HG03280 (cell line): ENCODE results near the gene TSTD2.
"Not testable (repeated sequence)": the region's sequence is repeated elsewhere in the genome, so short reads cannot be mapped to it uniquely, and the experiment has no call there.

Experiments used
- ATAC-seq: cut with Tn5 transposase; IDR thresholded peaks from one replicate; pipeline ENCODE4 v1.9.1; 2021; ENCODE audit warnings: mild to moderate bottlenecking, moderate library complexity; ENCODE audit not compliant: unreplicated experiment

TSTD2 gene

GRCh38 chr9:97632248-97632984 is 752 bp downstream of the TSTD2 start:
- ATAC-seq, result peak; percentile 18

DNA sequence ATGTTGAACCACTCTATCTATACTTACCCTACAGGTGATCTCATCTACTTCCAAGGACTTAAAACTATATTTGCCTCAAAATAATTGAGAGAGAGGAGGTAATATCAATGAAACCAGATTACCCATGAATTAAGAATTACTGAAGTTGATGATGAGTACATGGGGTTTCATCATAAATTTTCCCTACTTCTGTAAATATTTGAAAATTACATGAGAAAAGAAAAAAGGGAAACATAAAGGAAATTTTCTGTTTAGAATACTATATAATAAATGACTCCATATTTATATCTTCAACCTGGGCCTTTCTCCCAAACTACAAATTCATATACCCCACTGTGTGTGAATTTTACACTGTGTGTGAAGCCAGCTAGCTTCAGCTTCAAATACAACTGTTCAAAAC is 2.6 kb downstream of the TSTD2 start:
- ATAC-seq, result no peak

DNA sequence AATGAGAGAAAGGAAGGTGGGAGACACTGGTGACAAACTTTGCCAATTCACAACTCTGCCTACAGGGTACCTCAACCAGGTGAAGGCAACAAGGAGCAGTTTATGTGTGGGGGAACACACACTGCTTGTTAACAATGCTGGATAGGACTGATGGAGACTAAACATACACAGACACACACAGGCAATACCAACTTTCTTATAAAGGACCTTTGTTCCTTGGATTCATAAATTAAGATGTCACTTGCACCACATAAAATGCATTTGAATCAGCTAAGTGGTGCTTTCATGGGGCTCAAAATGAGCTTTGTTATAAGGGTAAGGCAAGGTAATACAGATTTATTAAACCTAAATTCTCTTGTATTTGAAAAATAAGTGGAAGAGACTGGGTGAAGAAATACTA is 4.0 kb downstream of the TSTD2 start:
- ATAC-seq, result no peak

DNA sequence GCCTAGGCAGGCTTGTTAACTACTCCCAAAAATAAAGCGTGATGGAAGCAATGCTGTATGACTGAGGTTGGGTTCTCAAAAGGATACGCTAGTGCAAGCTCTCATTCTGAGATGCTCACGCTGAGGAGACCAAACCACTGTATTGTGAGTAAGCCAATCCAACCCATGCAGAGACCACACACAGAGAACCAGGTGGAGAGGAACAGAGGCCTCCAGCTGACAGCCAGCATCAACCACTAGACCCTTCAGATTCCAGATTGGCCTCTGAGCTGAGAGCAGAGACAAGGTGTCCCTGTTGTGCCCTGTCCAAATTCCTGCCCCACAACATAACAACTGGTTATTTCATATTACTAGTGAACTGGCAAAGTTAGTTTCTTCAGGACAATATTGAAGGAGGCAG is 4.5 kb downstream of the TSTD2 start:
- no peak for ATAC-seq

- no peak for ATAC-seq
These were observed 5.5 kb downstream of the TSTD2 start for GRCh38 chr9:97627624-97628023.

GRCh38 chr9:97625620-97626019 is 7.5 kb downstream of the TSTD2 start:
- ATAC-seq, result no peak

GRCh38 chr9:97623946-97624345 is 9.2 kb downstream of the TSTD2 start:
- ATAC-seq, result no peak

GRCh38 chr9:97622483-97622882 is 10.7 kb downstream of the TSTD2 start:
- not testable (repeated sequence) for ATAC-seq

GRCh38 chr9:97620063-97620462 is 13.1 kb downstream of the TSTD2 start:
- not testable (repeated sequence) for ATAC-seq

GRCh38 chr9:97617939-97618416 is 15.2 kb downstream of the TSTD2 start:
- no peak for ATAC-seq

GRCh38 chr9:97615439-97616072 is 17.6 kb downstream of the TSTD2 start:
- no peak for ATAC-seq

GRCh38 chr9:97604901-97605645 is 28.1 kb downstream of the TSTD2 start:
- ATAC-seq, result no peak

DNA sequence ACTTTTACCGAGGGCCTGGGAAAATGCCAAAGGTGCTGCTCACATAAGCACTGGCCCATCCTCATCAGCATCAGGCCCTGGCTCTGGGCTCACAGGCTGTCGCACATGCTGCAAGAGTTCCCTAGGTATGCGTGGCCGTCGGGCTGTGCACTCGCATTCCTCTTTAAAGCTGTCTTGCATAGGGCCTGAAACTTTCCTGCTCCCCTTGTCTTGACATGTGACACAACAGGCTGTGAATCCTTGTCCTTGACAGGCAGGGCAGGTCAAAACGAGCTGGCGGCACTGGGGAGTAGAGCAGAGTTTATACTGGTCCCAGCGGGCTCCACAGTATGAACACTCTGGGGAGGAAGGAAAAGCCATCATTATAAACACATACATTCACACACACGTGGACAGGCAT is 30.7 kb downstream of the TSTD2 start:
- ATAC-seq, result no peak

DNA sequence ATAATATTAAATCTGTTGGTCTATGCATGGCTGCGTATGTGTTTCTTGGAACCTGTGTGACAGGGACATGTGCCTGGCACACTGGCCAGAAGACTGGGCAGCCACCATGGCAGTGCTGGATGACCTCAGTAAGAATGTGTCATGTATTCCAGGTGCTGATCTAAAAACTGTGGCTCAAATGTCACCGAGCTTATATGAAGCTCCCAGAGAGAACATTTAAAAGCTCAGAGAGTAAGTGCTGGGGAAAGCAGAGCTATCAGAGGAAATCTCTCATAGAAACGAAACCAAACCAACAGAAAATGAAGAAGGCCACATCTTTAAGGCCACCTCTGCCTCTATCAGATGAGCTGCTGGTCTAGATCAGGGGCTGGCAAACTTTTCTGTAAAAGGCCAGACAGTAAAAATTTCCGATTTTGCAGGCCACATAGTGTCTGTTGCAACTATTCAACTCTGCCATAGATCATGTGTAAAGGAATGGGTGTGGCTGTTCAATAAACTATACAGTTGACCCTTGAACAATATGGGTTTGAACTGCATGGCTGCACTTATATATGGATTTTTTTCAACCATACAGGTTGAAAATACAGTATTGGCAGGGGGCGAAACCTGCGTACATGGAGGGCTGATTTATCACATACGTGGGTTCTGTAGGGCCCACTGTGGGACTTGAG is 31.8 kb downstream of the TSTD2 start:
- ATAC-seq, result no peak

DNA sequence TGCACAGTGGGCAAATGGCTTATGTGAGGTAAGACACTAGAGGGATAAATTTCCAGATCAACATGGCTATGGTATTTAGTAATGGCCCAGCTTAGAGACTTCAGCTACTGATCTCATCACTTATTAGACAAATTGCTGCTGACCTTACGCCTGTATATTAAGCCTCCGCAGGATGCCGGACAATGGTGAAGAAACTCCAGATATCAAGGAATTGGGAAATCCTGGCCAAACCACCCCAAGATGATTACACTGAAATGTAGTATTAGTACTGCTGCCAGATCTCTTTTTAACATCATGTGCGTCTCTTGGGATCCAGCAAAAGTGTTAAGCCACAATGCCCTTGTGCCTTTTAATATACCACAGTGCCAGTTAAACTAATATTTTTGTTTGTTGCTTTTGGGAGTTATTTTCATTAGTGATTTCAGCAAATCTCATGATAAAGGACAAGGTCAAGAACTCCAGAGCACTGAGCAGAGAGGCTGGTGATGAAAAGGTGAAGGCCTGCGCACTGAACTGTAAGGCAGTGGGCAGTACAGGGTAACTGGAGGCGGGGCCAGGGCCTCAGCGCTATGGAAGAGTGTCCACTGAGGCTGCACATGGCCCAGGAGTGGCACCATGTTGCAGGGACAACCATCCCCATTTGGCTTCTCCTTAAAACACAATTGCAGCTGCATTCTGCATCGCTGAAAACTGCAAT is 32.5 kb downstream of the TSTD2 start:
- no peak for ATAC-seq

DNA sequence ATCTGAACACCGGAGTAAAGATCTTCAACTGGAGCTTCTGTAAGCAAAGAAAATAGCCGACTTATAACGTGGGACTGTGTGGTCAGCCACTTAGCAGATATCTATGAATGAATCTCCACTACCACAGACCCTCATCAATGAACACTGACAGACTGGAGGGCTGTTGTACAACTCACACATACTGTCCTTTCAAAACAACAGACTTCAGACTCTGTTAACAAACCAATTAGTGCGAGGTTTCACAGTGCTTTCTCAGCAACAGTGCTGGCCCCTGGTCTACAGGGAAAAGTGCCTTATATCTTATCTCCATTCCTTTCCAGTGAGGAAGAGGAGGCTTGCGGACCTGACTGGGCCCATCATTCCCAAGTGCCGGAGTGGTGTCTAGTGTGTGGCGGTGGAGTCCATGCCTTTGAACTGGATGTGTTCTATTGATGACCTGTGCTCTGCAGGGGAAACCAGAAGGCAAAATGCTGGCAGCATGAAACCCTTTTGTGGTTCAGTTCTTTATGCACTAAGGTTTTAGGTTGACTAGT is 33.8 kb downstream of the TSTD2 start:
- no peak for ATAC-seq

GRCh38 chr9:97598461-97599288 is 34.5 kb downstream of the TSTD2 start:
- peak; percentile 87 for ATAC-seq

DNA sequence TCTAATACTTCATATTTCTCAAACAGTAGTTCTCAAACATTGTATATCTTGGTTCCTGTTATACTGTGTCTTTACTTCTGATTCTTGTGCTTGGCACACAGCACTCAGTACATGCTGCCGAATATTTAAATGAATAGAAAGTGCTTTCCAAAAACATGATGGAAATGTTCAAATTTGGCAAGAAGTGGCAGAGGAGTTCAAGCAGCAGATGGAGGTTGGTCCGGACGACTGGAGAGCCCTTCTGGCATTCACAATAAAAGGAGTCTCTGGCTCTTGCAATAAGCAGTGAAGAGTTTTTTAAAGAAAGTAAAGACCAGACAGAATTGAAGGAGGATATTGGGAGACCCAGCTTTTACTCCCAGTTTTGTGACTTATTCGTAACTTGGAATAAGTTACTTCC is 36.3 kb downstream of the TSTD2 start:
- no peak for ATAC-seq

DNA sequence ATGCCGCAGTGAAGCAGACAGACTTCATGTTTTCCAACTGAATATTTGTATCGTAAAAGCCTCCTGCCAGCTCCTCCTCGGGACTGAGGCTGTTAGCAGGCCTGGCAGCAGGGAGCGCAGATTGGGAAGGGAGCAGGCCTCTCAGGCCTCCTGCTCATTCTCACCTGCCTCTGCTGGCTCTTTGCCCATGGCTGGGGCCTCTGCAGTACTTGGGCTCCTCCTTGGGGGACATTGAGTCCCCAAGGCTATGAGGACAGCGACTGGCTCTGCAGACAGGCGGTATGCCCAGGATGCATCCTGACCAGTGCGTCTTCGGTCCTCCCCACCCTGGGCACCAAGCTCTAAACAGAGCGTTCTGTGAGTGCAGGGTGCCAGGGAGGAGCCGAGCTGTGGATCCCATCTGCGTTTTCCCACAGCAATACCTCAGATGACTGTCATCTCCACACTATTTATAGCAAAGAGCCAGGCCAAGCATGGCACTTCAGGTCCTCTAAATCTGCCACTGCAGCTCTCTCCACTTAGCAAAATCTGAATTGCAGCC is 38.7 kb downstream of the TSTD2 start:
- no peak for ATAC-seq
